Measurements from ENCODE around the gene MOG.
A peak's percentile ranks its signal among the peaks of the same experiment; 100 is the strongest.

The MOG gene

GRCh38 chr6:29647927-29648642 lies 8.8 kb upstream of the MOG start:
- no peak overlapping the region for H3K4me3 ChIP-seq (ENCODE audit: low read depth, low read length)
- TF ChIP-seq MAX (IDR thresholded peaks at IDR 0.05; ENCODE audit: low read depth, low read length) = no peak
- TF ChIP-seq CTCF (IDR thresholded peaks at IDR 0.05; ENCODE audit: low read depth, low read length) = peak; percentile 71
- peak; percentile 41 for DNase-seq (ENCODE audit: low read depth)

GRCh38 chr6:29649701-29650673 lies 6.9 kb upstream of the MOG start:
- DNase-seq (ENCODE audit: low read depth) = peak; percentile 93
- H3K4me3 ChIP-seq (ENCODE audit: low read depth, low read length) = peak overlapping the region; percentile 34
- TF ChIP-seq MYC (IDR thresholded peaks at IDR 0.05; ENCODE audit: low read depth, low read length) = no peak
- TF ChIP-seq MAX (IDR thresholded peaks at IDR 0.05; ENCODE audit: low read depth, low read length) = peak; percentile 23; the same call in 1 of the 2 replicates
- TF ChIP-seq CTCF (IDR thresholded peaks at IDR 0.05; ENCODE audit: low read depth, low read length) = peak; percentile 90

- no peak overlapping the region for H3K4me3 ChIP-seq (ENCODE audit: low read depth, low read length)
- peak; percentile 39 for DNase-seq (ENCODE audit: low read depth)
- TF ChIP-seq MAX (IDR thresholded peaks at IDR 0.05; ENCODE audit: low read depth, low read length) (no peak), CTCF (IDR thresholded peaks at IDR 0.05; ENCODE audit: low read depth, low read length) (peak; percentile 31), POLR2A (IDR thresholded peaks at IDR 0.05; ENCODE audit: extremely low read depth, insufficient read length) (no peak), MYC (IDR thresholded peaks at IDR 0.05; ENCODE audit: low read depth, low read length) (no peak)
Observed at GRCh38 chr6:29651413-29652197, 5.3 kb upstream of the MOG start.

- no peak for TF ChIP-seq POLR2A (IDR thresholded peaks at IDR 0.05; ENCODE audit: extremely low read depth, insufficient read length)
- TF ChIP-seq MAX (IDR thresholded peaks at IDR 0.05; ENCODE audit: low read depth, low read length) = no peak
- TF ChIP-seq MYC (IDR thresholded peaks at IDR 0.05; ENCODE audit: low read depth, low read length) = no peak
- no peak for TF ChIP-seq CTCF (IDR thresholded peaks at IDR 0.05; ENCODE audit: low read depth, low read length)
- no peak for DNase-seq (ENCODE audit: low read depth)
- no peak overlapping the region for H3K4me3 ChIP-seq (ENCODE audit: low read depth, low read length)
Observed at GRCh38 chr6:29652198-29652584, 4.7 kb upstream of the MOG start.

GRCh38 chr6:29653452-29654038 lies 3.3 kb upstream of the MOG start:
- DNase-seq (ENCODE audit: low read depth) = peak; percentile 76
- TF ChIP-seq MAX (IDR thresholded peaks at IDR 0.05; ENCODE audit: low read depth, low read length) (no peak), CTCF (IDR thresholded peaks at IDR 0.05; ENCODE audit: low read depth, low read length) (peak; percentile 61)
- H3K4me3 ChIP-seq (ENCODE audit: low read depth, low read length) = no peak overlapping the region
